Dedifferentiated amniotic fluid mesenchymal stem cell (primary cell): Measurements from ENCODE around the gene S100A14.

Source experiments
- DNase-seq: peaks from one replicate; pipeline ENCODE4 v3.0.0-alpha.2; 2016; ENCODE audit errors: extremely low spot score

The S100A14 gene

DNA sequence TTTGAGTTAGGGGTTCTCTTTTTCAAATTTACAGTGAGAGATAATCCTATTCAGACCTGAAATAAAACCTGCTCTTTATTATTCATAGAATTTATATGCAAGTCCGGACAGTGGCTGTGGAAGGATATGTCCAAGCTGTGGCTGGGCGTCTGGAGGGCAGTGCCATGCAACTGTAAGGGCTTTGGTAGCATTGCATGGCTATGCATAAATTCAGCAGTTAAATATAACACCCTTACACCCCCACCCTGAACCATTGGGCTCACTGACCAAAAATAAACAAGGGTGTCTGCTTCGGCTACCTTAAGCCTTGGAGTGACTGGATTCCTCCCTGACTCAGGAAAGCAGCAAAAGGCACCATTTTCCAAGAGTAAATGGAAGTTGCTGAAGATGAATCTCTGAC lies 23.2 kb upstream of the S100A14 start:
- no peak for DNase-seq

- DNase-seq: no peak
Observed at GRCh38 chr1:153638261-153638660, 22.1 kb upstream of the S100A14 start.

GRCh38 chr1:153636312-153636711 lies 20.2 kb upstream of the S100A14 start:
- no peak for DNase-seq

DNA sequence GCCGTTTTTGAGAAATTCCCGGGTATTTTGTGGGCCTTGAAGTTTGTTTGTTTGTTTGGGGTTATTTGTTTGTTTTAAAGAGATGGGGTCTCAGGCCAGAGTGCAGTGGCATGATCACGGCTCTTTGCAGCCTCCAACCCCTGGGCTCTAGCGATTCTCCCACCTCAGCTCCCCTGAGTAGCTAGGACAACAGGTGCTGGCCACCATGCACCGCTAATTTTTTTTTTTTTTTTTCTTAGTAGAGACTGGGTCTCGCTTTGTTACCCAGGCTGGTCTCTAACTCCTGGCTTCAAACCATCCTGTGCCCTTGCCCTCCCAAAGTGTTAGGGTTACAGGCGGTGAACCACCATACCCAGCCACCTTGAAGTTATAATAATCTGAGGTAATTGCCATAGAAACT lies 19.7 kb upstream of the S100A14 start:
- DNase-seq: no peak

- peak; percentile 99 for DNase-seq
Observed at GRCh38 chr1:153633754-153634665, 17.9 kb upstream of the S100A14 start, which contains the start of gene CHTOP. CHTOP (plus strand) TSS chr1:153634066; CDS start chr1:153636589, 2,523 bp downstream.

DNA sequence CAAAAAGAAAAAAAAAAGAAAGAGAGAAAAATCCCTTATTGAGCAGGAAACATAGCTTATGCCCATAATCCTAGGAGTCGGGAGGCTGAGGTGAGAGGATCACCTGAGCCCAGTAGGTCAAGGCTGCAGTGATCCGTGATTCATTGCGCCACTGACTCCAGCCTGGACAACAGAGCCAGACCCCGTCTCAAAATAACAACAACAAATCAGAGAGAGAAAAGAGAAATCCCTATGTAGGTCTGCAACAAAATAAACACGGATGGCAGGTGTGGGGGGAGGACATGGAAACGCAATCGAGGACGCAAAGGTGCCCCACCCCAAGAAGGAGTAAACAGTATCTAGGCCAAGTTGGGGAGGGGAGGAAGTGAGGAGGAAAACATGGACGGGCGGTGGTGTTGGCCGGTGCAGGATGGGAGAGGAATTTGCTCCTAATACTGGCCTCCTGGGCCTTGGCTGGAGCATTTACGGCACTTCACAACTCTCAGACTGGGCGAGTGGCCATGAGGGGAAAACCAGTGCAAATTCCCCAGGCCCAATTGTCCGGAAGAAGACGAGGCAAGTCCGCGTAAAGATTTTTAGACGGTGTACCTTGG lies 17.1 kb upstream of the S100A14 start:
- DNase-seq: no peak

- no peak for DNase-seq
Observed at GRCh38 chr1:153631047-153632022, 15.2 kb upstream of the S100A14 start.

- DNase-seq: no peak
Observed at GRCh38 chr1:153630384-153630783, 14.3 kb upstream of the S100A14 start.

DNA sequence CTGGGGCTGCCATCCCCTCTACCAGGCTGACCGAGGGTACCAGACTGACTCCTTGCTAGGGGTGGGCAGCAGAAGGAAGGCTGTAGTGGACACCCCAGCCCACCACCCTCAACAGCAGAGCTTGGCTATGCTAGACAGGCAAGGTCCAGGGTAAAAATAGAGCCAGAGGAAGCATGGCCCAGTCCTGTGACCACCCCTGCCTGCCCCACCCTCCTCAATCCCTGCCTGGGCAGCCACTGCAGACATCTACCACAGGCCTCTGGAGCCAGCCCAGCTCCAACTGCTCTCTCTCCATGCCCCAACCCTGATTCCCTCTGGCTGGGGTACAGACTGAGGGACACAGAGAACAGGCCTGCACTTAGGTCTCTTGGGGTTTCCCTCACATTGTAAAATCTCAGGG lies 13.8 kb upstream of the S100A14 start:
- peak; percentile 34 for DNase-seq

DNA sequence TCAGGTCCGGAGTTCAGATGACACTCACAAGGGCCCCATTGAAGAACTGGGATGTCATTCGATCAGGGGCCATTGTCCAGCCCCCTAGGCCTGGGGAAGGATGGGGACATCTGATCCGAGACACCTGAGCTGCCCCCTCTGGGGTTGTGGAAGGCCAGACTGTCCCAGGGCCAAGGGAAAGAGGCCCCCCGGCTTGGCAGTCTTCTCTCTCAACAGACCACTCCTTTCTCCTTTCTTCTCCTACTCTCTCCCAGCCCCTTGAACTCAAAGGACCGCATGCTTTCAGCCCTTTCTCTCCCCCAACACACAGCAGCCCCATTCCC lies 13.2 kb upstream of the S100A14 start:
- DNase-seq: no peak

DNA sequence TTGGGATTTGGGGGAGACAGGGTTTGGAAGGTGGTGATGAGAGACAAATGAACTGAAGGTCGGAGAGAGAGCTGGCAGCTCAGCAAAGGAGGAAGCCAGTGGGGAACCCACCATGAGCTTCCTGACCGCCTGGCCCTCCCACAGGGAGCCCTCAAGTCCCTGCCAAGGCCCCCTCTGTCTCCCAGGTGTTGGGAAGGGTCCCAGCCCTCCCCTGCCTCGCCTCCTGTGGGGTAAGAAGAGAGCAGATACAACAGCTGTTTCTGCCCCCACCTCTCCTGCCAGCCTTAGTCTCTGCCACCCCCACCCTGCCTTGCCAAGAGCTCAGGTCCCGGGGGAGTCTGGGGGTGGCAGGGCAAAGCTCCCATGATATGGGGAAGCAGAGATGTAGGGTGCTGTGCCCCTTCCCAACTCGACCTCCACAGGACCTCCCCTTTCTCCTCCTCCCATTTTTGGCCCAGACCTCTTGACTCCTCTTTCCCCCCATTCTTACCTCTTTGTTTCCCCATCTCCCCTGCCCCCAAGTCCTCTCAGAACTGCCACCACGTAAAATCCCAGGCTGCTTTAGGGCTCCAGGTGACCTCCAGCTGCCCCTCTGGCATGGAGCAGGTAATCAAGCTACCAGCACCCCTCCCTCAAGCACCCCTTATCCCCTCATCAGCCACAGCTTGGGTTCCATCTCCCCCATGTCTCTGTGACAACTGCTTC lies 12.7 kb upstream of the S100A14 start:
- no peak for DNase-seq

GRCh38 chr1:153627715-153628626 lies 11.8 kb upstream of the S100A14 start, which contains the start of gene S100A1:
S100A1 (plus strand) TSS chr1:153628434; CDS start chr1:153630522, 2,088 bp downstream.
- DNase-seq: no peak

- peak; percentile 89 for DNase-seq
Observed at GRCh38 chr1:153626904-153627714, 11.0 kb upstream of the S100A14 start, which contains the start of gene S100A13. S100A13 (minus strand) TSS chr1:153627505; CDS start chr1:153626472, 1,033 bp downstream.

GRCh38 chr1:153626477-153626903 lies 10.4 kb upstream of the S100A14 start:
- no peak for DNase-seq

DNA sequence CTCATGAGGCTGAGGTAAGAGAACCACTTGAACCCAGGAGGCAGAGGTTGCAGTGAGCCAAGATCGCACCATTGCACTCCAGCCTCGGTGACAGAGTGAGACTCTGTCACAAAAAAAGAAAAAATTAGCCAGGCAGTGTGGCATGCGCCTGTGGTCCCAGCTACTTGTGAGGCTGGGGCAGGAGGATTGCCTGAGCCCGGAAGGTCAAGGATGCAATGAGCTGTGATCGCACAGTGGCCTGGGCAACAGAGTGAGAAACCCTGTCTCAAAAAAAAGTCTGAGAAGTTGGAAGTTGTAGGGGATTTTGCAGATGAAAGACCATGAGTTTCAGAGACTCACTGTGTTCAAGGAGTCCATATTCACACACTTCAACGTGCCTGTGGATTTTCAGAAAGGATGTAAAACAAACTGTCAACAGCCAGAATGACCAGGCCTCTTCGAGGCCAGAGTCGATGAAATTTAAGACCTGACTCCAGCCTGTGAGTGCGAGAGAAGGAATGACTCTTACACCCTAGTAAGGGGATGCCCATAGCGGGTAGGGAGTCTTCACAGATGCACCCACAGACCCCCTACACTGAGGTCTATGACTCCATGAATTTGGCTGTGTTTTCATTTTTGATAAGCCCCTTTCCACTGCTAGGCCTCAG lies 9.0 kb upstream of the S100A14 start:
- DNase-seq: no peak

- no peak for DNase-seq
Observed at GRCh38 chr1:153623101-153623500, 7.0 kb upstream of the S100A14 start.

DNA sequence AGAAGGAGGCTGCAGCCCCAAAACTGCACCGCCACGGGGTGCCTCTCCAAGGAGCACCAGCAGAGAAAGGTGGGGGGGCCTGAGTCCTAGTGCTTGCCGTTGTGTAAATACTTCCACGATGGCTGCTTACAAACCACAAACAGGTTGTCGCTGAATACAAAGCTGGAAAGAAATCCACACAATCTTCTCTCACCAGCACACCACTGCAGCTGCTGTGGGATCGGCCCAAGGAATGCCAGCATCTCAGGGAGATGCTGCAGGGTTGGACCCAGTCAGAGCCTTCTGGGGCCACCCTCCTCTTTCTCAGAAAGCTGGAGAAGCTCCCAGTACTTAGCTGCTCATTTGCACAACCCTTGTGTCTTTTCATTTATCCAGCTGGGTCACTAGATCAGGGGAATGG lies 3.0 kb upstream of the S100A14 start:
- DNase-seq: no peak

DNA sequence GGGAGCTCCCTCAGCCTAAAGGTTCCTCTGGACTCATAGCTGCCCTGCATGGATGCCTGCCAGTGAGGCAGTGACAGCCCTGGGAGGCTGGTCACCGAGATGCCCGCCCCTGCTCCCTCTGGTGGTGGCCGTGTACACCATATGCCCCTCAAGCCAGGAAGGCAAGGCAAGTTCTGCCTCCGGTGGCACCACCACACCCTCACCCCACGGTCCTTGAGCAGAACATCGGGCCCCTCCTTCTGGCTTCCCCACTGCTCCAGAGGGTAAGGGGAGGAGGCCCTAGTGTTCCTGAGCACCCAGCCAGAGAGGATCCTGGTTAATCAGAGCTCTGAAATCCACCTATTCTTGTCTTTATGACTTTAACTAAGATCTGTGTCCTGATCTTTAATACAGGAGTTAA lies 1.5 kb upstream of the S100A14 start:
- DNase-seq: no peak

- DNase-seq: no peak
Observed at GRCh38 chr1:153616917-153617311, 789 bp upstream of the S100A14 start.
